ENCODE results near the gene DICER1. TPM values are rescaled to one million over a fixed set of nuclear protein-coding genes. Genes with fewer than 3 reads are reported as not detected.

Gene DICER1
- total RNA-seq, 1 donor from 2014 or later, result 27.6 TPM

- no peaks in the 10 kb centered on the region for H3K27me3 ChIP-seq (ENCODE audit: control insufficient read depth, insufficient read depth, low read length)
- DNase-seq (ENCODE audit: low read depth) (no peak), FAIRE-seq (no peak)
- no peaks in the 10 kb centered on the region for H3K36me3 ChIP-seq (ENCODE audit: control insufficient read depth, insufficient read depth, low read length)
- H3K4me3 ChIP-seq (ENCODE audit: low read depth, low read length), result no peak overlapping the region
- TF ChIP-seq CTCF (IDR thresholded peaks at IDR 0.05; ENCODE audit: insufficient read depth, low read length, severe bottlenecking), result no peak
These were observed 89.2 kb downstream of the DICER1 start for GRCh38 chr14:95068080-95068479.

GRCh38 chr14:95067526-95067925, 89.8 kb downstream of the DICER1 start:
- no peak for FAIRE-seq
- Histone ChIP-seq H3K4me3 (ENCODE audit: low read depth, low read length) (no peak overlapping the region), H3K27me3 (ENCODE audit: control insufficient read depth, insufficient read depth, low read length) (no peaks in the 10 kb centered on the region), H3K36me3 (ENCODE audit: control insufficient read depth, insufficient read depth, low read length) (no peaks in the 10 kb centered on the region)
- DNase-seq (ENCODE audit: low read depth), result no peak
- TF ChIP-seq CTCF (IDR thresholded peaks at IDR 0.05; ENCODE audit: insufficient read depth, low read length, severe bottlenecking), result no peak

GRCh38 chr14:95066427-95066986, 90.8 kb downstream of the DICER1 start:
- Histone ChIP-seq H3K36me3 (ENCODE audit: control insufficient read depth, insufficient read depth, low read length) (no peaks in the 10 kb centered on the region), H3K27me3 (ENCODE audit: control insufficient read depth, insufficient read depth, low read length) (no peaks in the 10 kb centered on the region), H3K4me3 (ENCODE audit: low read depth, low read length) (no peak overlapping the region)
- no peak for DNase-seq (ENCODE audit: low read depth)
- TF ChIP-seq CTCF (IDR thresholded peaks at IDR 0.05; ENCODE audit: insufficient read depth, low read length, severe bottlenecking), result no peak
- FAIRE-seq, result peak; percentile 68

- FAIRE-seq, result no peak
- no peak overlapping the region for H3K4me3 ChIP-seq (ENCODE audit: low read depth, low read length)
- H3K36me3 ChIP-seq (ENCODE audit: control insufficient read depth, insufficient read depth, low read length), result no peaks in the 10 kb centered on the region
- no peaks in the 10 kb centered on the region for H3K27me3 ChIP-seq (ENCODE audit: control insufficient read depth, insufficient read depth, low read length)
- no peak for DNase-seq (ENCODE audit: low read depth)
- TF ChIP-seq CTCF (IDR thresholded peaks at IDR 0.05; ENCODE audit: insufficient read depth, low read length, severe bottlenecking), result no peak
These were observed 91.9 kb downstream of the DICER1 start for GRCh38 chr14:95065411-95065810.

DNA sequence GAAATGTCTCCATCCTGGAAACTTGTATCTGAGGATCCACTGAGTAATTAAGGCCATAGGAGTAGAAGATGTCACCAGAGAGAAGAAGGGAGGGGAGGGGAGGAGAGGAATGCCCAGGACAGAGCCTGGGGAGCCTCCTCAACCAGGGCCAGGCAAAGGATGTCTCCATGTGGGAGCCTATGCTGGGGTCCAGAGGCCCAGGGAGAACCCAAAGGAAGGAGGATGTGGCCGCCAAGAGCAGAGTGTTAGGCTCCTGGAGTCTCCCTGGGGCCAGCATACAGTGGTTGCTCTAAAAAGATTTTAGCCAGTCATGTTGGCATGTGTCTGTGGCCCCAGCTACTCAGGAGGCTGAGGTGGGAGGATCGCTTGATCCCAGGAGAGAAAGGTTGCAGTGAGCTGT, 92.6 kb downstream of the DICER1 start:
- FAIRE-seq, result no peak
- no peak for DNase-seq (ENCODE audit: low read depth)
- no peaks in the 10 kb centered on the region for H3K36me3 ChIP-seq (ENCODE audit: control insufficient read depth, insufficient read depth, low read length)
- H3K27me3 ChIP-seq (ENCODE audit: control insufficient read depth, insufficient read depth, low read length), result no peaks in the 10 kb centered on the region
- H3K4me3 ChIP-seq (ENCODE audit: low read depth, low read length), result no peak overlapping the region
- no peak for TF ChIP-seq CTCF (IDR thresholded peaks at IDR 0.05; ENCODE audit: insufficient read depth, low read length, severe bottlenecking)

GRCh38 chr14:95064256-95064655, 93.1 kb downstream of the DICER1 start:
- FAIRE-seq (no peak), DNase-seq (ENCODE audit: low read depth) (no peak)
- Histone ChIP-seq H3K27me3 (ENCODE audit: control insufficient read depth, insufficient read depth, low read length) (no peaks in the 10 kb centered on the region), H3K4me3 (ENCODE audit: low read depth, low read length) (no peak overlapping the region), H3K36me3 (ENCODE audit: control insufficient read depth, insufficient read depth, low read length) (no peaks in the 10 kb centered on the region)
- TF ChIP-seq CTCF (IDR thresholded peaks at IDR 0.05; ENCODE audit: insufficient read depth, low read length, severe bottlenecking), result no peak
